B cell (primary cell): Measurements from ENCODE around the gene PRLH. TPM values are rescaled to one million over a fixed set of nuclear protein-coding genes. Genes with fewer than 3 reads are reported as not detected.
A peak's percentile ranks its signal among the peaks of the same experiment; 100 is the strongest.

Source experiments
- ATAC-seq: fragments of 200-7000 bp; cut with Tn5 transposase; one replicate; pipeline ENCODE4 v1.10.0; 2021; ENCODE audit warnings: low read depth, mild to moderate bottlenecking, moderate number of reproducible peaks, moderate library complexity
- CTCF ChIA-PET: fragments of 350-600 bp; sonication (Branson Sonifier 250); formaldehyde crosslinking; loops from one replicate; lab custom pipeline; 2021; ENCODE audit warnings: antibody characterized with exemption, inconsistent platforms; lab: Charles Lee
- POLR2A ChIA-PET: fragments of 350-600 bp; sonication (Branson Sonifier 250); formaldehyde crosslinking; loops from one replicate; lab custom pipeline; 2021; ENCODE audit warnings: antibody characterized with exemption; lab: Charles Lee
- DNase-seq: peaks from one replicate; pipeline ENCODE4 v3.0.0; 2013
- H2AFZ ChIP-seq: 2 replicates; pipeline ENCODE4 v1.6.1; 2012; ENCODE audit warnings: mild to moderate bottlenecking, low read depth, low read length; ENCODE audit not compliant: insufficient read depth, poor library complexity, severe bottlenecking
- H3K27ac ChIP-seq, 2 donors: 1 replicate in 1 of 2; 2 replicates in 1 of 2; pipeline ENCODE4 v1.5.1; 2012 to 2013; ENCODE audit warnings: low read length in 2 of 2, mild to moderate bottlenecking in 2 of 2, moderate library complexity in 1 of 2
- H3K27me3 ChIP-seq, 4 experiments: fragments of 200-600 bp in 1 of 4; sonication (generic) in 1 of 4; replicated peaks in 1 of 4; 1 replicate in 2 of 4; 2 replicates in 2 of 4; pipeline versions ENCODE4 v1.6.1 to v1.7.0; 2013 to 2016; ENCODE audit warnings: low read length in 3 of 4, mild to moderate bottlenecking in 2 of 4, mixed read lengths in 1 of 4, moderate library complexity in 1 of 4; ENCODE audit not compliant: insufficient read depth in 4 of 4, control insufficient read depth in 3 of 4; ENCODE audit errors: control extremely low read depth in 1 of 4
- H3K36me3 ChIP-seq, 2 experiments: replicated peaks in 1 of 2; 1 replicate in 1 of 2; 2 replicates in 1 of 2; pipeline versions ENCODE4 v1.6.1 to v1.7.1; 2013; ENCODE audit warnings: low read length in 1 of 2; ENCODE audit not compliant: insufficient read depth in 2 of 2, control insufficient read depth in 1 of 2; ENCODE audit errors: control extremely low read depth in 1 of 2, extremely low read depth in 1 of 2
- H3K4me1 ChIP-seq, 2 donors: fragments of 200-600 bp in 1 of 2; sonication (generic) in 1 of 2; 1 replicate in 1 of 2; 2 replicates in 1 of 2; pipeline versions ENCODE4 v1.5.1 to v1.6.1; 2013 to 2017; ENCODE audit warnings: low read length in 2 of 2; ENCODE audit not compliant: control insufficient read depth in 2 of 2, insufficient read depth in 2 of 2
- H3K4me2 ChIP-seq: replicated peaks from 2 replicates; pipeline ENCODE3; 2012; ENCODE audit warnings: mild to moderate bottlenecking, low read depth, low read length; ENCODE audit not compliant: poor library complexity, severe bottlenecking
- H3K4me3 ChIP-seq, 5 experiments: fragments of 200-600 bp in 1 of 5; sonication (generic) in 1 of 5; 1 replicate in 3 of 5; 2 replicates in 2 of 5; pipeline versions ENCODE4 v1.5.1 to v1.7.0; 2011 to 2016; ENCODE audit warnings: low read length in 4 of 5, mild to moderate bottlenecking in 4 of 5, low read depth in 2 of 5, control low read depth in 1 of 5, moderate library complexity in 1 of 5; ENCODE audit not compliant: insufficient read depth in 1 of 5; ENCODE audit errors: control extremely low read depth in 1 of 5, extremely low read depth in 1 of 5
- H3K79me2 ChIP-seq: fragments of 200-600 bp; sonication (generic); one replicate; pipeline ENCODE4 v1.6.0; 2016; ENCODE audit warnings: low read length; ENCODE audit not compliant: control insufficient read depth, insufficient read depth
- H3K9ac ChIP-seq: fragments of 200-600 bp; sonication (generic); 2 replicates; pipeline ENCODE4 v1.6.1; 2017; ENCODE audit warnings: mild to moderate bottlenecking, low read length, moderate library complexity
- H3K9me3 ChIP-seq, 3 donors: one replicate each; pipeline versions ENCODE4 v1.6.1 to v1.7.1; 2013; ENCODE audit warnings: low read length in 2 of 3; ENCODE audit not compliant: control insufficient read depth in 2 of 3, insufficient read depth in 1 of 3; ENCODE audit errors: control extremely low read depth in 1 of 3
- H4K20me1 ChIP-seq: 2 replicates; pipeline ENCODE4 v1.6.0; 2012; ENCODE audit warnings: mild to moderate bottlenecking, low read length; ENCODE audit not compliant: insufficient read depth, control insufficient read depth, poor library complexity, severe bottlenecking
- H3K27ac Mint-ChIP-seq: one replicate; pipeline ENCODE4 v1.8.0; 2021; ENCODE audit warnings: mixed read lengths
- H3K27me3 Mint-ChIP-seq: one replicate; pipeline ENCODE4 v1.8.0; 2021; ENCODE audit warnings: mixed read lengths
- H3K4me1 Mint-ChIP-seq: one replicate; pipeline ENCODE4 v1.8.0; 2021; ENCODE audit warnings: mixed read lengths
- H3K4me3 Mint-ChIP-seq: one replicate; pipeline ENCODE4 v1.8.0; 2021; ENCODE audit warnings: mixed read lengths
- H3K9me3 Mint-ChIP-seq: one replicate; pipeline ENCODE4 v1.8.0; 2022; ENCODE audit warnings: mixed read lengths; ENCODE audit not compliant: insufficient read depth
- EZH2 ChIP-seq: IDR thresholded peaks from 2 replicates; pipeline ENCODE4 v1.6.1; 2012; ENCODE audit warnings: borderline replicate concordance, low read depth, mild to moderate bottlenecking, moderate library complexity, low read length; ENCODE audit not compliant: insufficient read depth, poor library complexity, severe bottlenecking
- WGBS: methylation state at CpG from one replicate; pipeline ENCODE4 v1.1.5; 2013; ENCODE audit warnings: missing lambda C conversion rate; ENCODE audit not compliant: insufficient coverage; 5-methylcytosine and 5-hydroxymethylcytosine counted together
- intact Hi-C: fragments of 100-400 bp; cut with micrococcal nuclease; formaldehyde crosslinking; loops from one replicate; pipeline ENCODE4 v1.10.0; 2022
- polyA plus RNA-seq: library from polyadenylated mRNA; depleted of rRNA; stranded (reverse); fragments of >200 nt; gene quantifications from 2 replicates; pipeline ENCODE4 v1.2.3, GENCODE V29; 2012
- small RNA-seq: library from RNA; depleted of rRNA; stranded (forward); fragments of <200 nt; gene quantifications from one replicate; pipeline ENCODE3, GENCODE V24; 2012; ENCODE audit warnings: low replicate concordance, low read depth; ENCODE audit not compliant: insufficient read length
- total RNA-seq, 2 donors: library from RNA; stranded (reverse); fragments of 120-200 nt in 1 of 2; gene quantifications; 1 replicate in 1 of 2; 2 replicates in 1 of 2; pipeline versions ENCODE4 v1.2.3 to v1.2.4, GENCODE V29; 2013 to 2022
- TF ChIP-seq, protein P1 (sequence below): fragments of 200-600 bp; IDR thresholded peaks from one replicate; pipeline ENCODE4 v1.8.0; 2022; ENCODE audit warnings: antibody characterized with exemption, mild to moderate bottlenecking

PRLH gene
- total and polyA plus RNA-seq, 2 donors (not counting 1 experiment from before 2014, with no cell fraction given) = not detected

- peak overlapping the region; percentile 42 for H3K4me2 ChIP-seq
- CTCF ChIA-PET = interaction anchor here (1.4 to 2.2 kb wide), 2 partner anchors 56 to 128 kb away, joined by 3 to 7 read pairs; no protein-coding TSS in a partner anchor
- ATAC-seq (no peak), DNase-seq (no peak)
- peaks cover 16% of the 10 kb centered on the region in 2 donors for H3K4me1 ChIP-seq
- 75% methylated on average over 1 of the region's 3 CpGs for WGBS
- no peak overlapping the region for H3K9ac ChIP-seq
- no peaks in the 10 kb centered on the region for H3K9me3 ChIP-seq
- POLR2A ChIA-PET = no interaction called here
- H3K4me3 ChIP-seq = no peak overlapping the region
- no peaks in the 10 kb centered on the region for H3K36me3 ChIP-seq
- no peak overlapping the region for H3K27ac Mint-ChIP-seq
- intact Hi-C loops = no loop called here
- H3K79me2 ChIP-seq = no peaks in the 10 kb centered on the region
- no peaks in the 10 kb centered on the region for H4K20me1 ChIP-seq
- peaks cover 0 to 4% (median 0%) of the 10 kb centered on the region in 4 experiments for H3K27me3 ChIP-seq
- TF ChIP-seq EZH2 = no peak
- TF ChIP-seq, protein P1, sequence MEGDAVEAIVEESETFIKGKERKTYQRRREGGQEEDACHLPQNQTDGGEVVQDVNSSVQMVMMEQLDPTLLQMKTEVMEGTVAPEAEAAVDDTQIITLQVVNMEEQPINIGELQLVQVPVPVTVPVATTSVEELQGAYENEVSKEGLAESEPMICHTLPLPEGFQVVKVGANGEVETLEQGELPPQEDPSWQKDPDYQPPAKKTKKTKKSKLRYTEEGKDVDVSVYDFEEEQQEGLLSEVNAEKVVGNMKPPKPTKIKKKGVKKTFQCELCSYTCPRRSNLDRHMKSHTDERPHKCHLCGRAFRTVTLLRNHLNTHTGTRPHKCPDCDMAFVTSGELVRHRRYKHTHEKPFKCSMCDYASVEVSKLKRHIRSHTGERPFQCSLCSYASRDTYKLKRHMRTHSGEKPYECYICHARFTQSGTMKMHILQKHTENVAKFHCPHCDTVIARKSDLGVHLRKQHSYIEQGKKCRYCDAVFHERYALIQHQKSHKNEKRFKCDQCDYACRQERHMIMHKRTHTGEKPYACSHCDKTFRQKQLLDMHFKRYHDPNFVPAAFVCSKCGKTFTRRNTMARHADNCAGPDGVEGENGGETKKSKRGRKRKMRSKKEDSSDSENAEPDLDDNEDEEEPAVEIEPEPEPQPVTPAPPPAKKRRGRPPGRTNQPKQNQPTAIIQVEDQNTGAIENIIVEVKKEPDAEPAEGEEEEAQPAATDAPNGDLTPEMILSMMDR = no peak
- peaks cover 4% of the 10 kb centered on the region for H3K27me3 Mint-ChIP-seq
- no peak overlapping the region for H2AFZ ChIP-seq
- no peak overlapping the region for H3K4me3 Mint-ChIP-seq
- peaks cover 23% of the 10 kb centered on the region for H3K4me1 Mint-ChIP-seq
- H3K27ac ChIP-seq = no peak overlapping the region
- no peaks in the 10 kb centered on the region for H3K9me3 Mint-ChIP-seq
Observed at GRCh38 chr2:237616373-237616733, 50.0 kb downstream of the PRLH start.

Small RNA genes within 50 kb of the gene (small RNA-seq; reads per million reads assigned to genes)
- not detected for gene RNU6-1140P

Other genes starting within 250 kb of the PRLH start
- 0.10 and 0.22 TPM in 2 replicates for gene COL6A3, start 152.4 kb upstream of the PRLH start, total RNA-seq
- gene COL6A3, start 152.4 kb upstream of the PRLH start, polyA plus RNA-seq = 0.01 and 0.03 TPM in 2 replicates
- gene MLPH, start 79.3 kb upstream of the PRLH start, total RNA-seq = not detected in 2 replicates
- gene MLPH, start 79.3 kb upstream of the PRLH start, polyA plus RNA-seq = not detected in 2 replicates
- gene RAB17, start 24.2 kb downstream of the PRLH start, total RNA-seq = not detected in 2 replicates
- not detected in 2 replicates for gene RAB17, start 24.2 kb downstream of the PRLH start, polyA plus RNA-seq
- 139 and 141 TPM in 2 replicates for gene LRRFIP1, start 61.0 kb downstream of the PRLH start, total RNA-seq
- 42.0 and 75.5 TPM in 2 replicates for gene LRRFIP1, start 61.0 kb downstream of the PRLH start, polyA plus RNA-seq
- 1.2 and 1.3 TPM in 2 replicates for gene RBM44, start 232.2 kb downstream of the PRLH start, total RNA-seq
- 0.39 and 0.76 TPM in 2 replicates for gene RBM44, start 232.2 kb downstream of the PRLH start, polyA plus RNA-seq